GM18507 (cell line): ENCODE data around the gene SAMD4A.

Experiments
- DNase-seq: peaks from one replicate; pipeline ENCODE4 v3.0.0; 2011; ENCODE audit warnings: low read depth; ENCODE audit not compliant: insufficient read length; ENCODE audit errors: extremely low spot score
- FAIRE-seq: peaks from 2 replicates; lab custom pipeline; 2011; peaks lifted over from hg19 to GRCh38; lab: Jason Lieb, UNC

SAMD4A gene

DNA sequence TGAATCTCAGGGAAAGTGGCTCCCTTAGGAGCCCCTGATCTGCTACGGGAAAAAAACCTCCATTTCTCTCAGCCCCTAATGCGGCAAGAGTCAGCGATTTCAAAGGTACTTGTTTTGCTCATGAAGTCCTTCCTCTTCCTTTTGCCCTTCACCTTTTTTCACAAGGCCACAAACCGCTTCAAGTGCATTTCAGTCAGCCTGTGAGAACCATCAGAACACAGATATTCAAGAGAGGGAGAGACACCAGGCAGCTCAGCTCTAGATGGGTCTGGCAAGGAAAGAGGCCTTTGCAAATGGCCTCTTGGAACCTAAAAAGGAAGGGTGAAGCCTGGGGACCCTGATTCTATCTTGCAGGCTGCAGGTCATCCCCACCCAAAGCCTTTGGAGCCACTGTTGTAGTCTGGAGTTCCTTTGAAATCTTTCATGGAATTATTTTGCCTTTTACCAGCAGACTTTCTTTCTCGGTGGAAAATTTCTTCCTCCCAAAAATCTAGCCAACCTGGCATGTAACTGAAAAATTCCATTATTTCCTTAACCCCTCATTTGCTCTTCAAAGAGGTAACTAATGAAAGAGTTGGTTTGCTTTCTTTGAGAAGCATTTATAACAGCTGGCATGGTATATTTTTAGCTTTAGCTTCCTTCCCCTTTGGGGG lies 145.0 kb downstream of the SAMD4A start:
- FAIRE-seq (no peak), DNase-seq (no peak)

DNA sequence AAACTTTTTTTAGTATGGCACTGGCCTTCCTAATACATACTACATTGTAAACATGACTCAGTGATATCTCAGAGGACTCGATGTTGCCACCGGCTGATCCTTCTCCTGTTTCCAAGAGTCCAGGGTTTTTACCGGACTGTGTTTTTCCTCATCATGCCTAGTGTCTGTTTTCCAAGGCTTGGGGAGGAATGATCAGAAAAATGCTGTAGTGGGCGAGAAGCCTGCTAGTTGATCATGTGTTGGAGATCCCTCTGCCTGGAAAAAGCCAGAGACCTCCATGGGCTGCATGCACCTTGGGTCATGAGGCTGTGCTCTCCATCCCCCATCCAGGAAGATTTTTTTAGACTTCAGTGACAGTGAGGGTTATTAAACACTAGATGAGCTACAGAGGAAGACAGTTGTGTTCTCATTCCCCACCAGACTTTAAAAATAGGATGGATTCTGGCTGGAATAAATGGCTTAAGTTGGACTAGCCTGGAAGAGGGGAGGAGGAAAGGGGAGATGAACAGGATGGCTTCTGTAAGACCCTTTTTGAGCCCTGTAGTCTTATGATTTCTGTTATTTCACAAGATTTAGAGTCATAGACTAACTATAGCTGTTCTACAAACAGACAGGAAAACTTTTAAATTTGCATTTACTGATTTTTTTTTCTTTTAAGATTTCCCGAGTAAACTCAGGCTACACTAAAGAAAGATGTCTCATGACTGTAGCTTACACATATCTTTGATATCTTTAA lies 145.7 kb downstream of the SAMD4A start:
- DNase-seq (no peak), FAIRE-seq (no peak)

DNA sequence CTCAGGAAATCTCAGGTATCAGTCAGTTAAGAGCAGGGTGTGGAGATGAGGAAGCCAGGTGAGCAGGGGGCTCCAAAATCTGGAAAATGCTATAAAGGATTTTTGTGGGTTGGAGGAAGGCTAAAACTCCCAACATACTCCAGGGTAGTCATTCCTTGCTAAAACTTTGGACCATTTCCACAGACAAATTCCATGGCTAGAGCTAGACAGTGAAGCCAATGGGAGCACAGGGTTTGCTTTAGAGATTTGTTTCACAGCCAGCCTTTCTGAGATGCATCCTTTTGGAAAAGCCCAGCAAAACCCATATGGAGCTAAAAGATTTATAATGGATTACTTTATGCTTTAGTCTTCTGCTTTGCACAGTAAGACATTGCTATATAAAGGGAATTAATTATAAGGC lies 146.5 kb downstream of the SAMD4A start:
- DNase-seq = no peak
- no peak for FAIRE-seq

DNA sequence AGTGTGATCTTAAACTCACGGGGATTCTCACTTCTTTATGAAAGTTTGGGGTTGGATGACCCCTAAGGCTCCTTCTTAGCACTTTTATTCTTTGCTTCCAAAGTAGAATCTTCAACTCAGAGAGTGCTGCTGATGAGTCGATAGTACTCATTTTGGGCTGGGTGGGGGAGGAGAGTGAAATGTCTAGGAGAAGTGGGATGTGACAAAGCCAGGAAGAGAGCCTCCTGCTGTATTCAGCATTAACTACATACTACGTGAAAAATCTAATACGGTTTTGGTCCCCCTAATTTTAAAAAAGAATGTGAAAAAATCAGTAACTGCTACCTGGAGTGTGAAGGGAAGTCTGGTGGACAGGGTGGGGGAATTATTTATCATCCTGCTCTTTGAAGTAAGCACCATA lies 148.3 kb downstream of the SAMD4A start:
- DNase-seq (no peak), FAIRE-seq (no peak)

DNA sequence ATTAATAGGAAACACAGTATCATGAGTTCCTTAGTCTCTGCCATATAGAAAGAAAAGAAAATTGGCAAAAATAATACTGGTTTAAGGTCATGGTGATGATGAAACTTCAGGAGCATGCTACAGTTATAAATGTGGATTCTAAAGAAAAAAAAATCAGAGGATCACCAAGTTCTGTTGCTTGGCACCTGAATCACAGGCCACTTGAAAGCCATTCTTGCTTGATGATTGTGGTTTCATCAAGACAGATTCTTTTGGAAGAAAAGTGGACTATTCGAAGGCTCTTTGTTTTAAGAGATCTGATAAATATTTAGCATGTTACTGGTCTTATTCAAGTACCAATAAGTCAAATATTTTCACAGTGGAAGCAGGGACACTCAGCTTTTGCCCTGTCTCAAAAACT lies 148.9 kb downstream of the SAMD4A start:
- no peak for DNase-seq
- no peak for FAIRE-seq

DNA sequence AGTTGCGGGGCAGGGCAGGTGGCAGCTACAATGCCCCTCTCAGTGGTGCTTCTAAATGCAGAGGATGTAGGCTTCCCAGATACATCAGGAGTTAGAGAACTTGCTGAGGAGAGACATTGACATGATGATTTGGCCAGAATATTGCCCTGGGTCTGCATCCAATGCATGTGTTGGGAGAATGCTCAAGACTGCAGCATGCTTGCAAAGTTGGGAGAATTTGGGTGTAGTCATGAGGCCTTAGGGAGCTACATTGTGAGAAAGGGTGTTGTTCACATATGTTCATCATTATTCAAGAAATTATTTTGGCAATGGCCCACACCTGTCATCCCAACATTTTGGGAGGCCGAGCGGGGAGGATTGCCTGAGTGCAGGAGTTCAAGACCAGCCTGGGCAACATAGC lies 149.9 kb downstream of the SAMD4A start:
- DNase-seq = no peak
- no peak for FAIRE-seq

DNA sequence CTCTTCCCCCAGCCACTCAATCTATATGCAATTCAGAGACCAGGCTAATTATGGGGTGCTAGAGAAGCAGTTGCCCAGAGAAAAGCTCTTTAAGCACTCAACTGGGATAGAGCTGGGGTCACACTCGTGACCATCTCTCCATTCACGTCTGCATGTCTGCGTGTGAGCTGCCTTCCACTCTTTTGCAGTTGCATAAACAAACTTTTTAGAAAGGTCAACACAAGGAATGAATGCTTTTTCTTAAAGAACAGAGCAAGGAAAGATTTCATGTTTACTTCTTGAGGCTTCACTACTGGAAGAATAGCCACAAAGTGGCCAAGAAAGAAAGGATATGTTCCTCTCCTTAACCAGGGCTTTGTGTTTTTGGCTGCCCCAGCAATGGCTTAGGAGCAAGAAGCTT lies 151.1 kb downstream of the SAMD4A start:
- DNase-seq (no peak), FAIRE-seq (no peak)

DNA sequence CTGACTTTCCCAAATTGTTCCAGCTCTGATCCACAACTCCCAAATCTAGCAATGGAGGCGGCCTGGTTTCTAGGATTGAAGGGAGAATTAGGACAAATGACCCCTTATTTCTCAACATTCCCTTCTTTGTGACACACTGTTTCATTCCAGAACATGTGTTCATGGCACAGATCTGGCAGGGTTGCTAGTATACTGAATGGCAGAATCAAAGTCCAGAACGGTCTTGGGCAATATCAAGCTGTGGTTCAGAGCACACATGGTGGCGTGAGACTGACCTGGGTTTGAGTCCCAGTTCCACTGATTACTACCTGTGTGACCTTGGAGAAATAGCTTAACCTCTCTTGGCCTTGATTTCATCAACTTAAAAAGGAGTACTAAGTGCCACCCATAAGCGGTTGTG lies 152.5 kb downstream of the SAMD4A start:
- DNase-seq (no peak), FAIRE-seq (no peak)

DNA sequence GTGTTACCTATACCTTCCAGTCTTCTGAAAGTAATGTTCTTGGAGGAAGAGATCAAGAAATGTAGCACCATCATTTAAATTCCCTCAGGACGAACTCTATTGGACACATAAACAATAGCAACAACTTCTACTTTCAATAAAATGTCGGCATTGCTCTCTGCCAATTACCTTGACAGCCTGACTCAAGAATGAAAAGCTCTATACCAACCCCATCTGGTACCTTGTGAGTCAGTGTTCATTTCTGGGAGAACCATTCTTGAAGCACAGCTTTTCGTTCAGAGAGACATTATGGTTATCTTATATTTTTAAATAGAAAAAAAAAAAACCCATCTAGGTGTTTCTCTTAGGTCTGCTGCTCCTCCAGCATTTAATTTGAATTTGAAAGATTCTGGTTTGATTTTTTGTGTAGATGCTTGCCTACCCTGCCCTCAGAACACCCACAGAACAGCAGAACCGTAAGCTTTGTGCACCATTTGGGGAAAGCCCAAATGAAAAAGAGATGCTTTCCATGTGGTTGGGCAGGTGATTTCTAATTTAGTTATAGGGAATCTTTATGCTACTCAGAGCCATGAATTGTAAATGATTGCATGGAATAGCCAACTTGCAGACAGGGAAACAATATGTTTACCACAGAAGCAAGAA lies 156.0 kb downstream of the SAMD4A start:
- FAIRE-seq (peak; percentile 68), DNase-seq (no peak)

DNA sequence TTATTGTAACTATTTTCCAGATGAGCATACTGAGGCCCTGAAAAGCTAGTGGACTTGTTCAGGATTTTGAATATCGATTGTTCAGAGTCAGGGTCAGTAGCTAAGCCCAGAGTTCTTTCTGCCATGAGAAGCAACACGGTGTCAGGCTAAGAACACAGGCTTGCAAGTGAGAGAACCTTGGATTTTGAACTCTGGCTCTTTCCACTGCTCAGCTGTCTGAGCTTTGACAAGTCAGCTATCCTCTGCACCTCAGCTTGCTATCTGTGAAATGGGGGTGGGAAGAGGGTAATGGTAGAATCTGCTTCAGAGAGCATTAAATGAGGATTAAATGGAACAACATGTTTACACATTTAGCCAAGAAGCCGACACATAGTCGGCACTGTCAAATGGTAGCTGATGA lies 157.2 kb downstream of the SAMD4A start:
- no peak for DNase-seq
- no peak for FAIRE-seq

DNA sequence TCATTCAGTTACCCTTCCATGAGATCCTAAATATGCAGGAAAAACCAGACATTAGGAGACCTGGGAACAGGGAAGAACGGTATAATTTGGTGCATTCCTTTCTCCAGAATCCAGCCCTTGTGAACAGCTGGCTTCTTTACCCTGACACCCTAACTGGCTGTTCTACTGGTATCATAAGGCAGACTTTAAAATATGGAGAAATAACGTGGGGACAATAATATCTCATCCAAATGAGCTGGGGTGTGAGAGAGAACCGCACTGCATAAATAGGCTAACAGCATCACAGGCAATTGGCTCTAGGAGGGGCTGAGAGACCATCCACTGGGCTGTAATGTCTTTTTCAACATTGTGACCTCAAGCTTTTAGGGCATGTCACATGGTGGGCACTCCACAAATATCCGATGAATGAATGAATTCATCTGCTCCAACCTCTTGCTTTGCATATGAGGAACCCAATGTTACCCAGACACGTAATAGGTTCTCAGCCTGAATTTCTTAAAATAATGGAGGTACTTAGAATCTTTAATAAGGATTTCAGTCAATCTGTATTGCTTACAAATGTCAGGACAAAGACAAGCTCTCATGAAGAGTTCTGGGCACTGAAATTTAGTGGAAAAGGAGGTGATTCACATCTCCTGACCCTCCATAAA lies 157.9 kb downstream of the SAMD4A start:
- FAIRE-seq (no peak), DNase-seq (no peak)

DNA sequence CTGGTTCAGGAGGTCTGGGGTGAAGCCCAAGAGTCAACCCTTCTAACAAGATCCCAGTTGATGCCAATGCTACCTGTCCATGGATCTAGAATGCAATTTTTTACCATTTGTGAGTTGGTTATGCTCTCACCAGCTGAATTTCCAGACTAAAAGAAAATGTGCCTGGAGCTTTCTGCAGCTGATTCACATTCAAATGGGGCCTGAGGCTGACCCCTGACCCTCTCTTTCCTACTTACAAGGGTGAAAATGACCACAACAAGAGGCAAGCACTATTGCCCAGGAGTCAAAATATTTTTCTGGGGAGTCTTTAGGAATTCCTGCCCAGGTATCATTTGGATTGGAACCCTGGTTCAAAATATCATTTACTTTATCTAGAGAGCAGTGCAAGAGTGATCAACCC lies 159.1 kb downstream of the SAMD4A start:
- FAIRE-seq = no peak

DNA sequence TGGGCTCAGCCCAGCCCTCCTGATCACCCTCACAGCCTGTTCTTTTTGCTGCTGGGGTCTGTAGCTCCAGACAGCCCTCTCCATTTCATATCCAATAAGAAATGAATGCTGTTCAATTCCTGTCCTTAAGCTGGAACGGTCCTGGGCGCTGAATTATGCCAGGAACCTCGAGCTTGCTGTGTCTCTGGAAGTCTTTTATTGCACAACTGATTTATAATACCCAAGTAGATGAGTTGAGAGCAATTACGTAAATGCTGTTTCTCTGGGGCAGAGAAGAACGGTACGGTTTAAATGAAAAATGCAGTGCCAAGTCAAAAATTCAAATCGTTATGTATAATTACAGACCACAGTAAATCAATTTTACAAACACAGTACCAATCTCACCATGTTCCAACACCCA lies 161.0 kb downstream of the SAMD4A start:
- DNase-seq (no peak), FAIRE-seq (no peak)

More for the DNA sequence above, 159.1 kb downstream of the SAMD4A start:
- no peak for DNase-seq

DNA sequence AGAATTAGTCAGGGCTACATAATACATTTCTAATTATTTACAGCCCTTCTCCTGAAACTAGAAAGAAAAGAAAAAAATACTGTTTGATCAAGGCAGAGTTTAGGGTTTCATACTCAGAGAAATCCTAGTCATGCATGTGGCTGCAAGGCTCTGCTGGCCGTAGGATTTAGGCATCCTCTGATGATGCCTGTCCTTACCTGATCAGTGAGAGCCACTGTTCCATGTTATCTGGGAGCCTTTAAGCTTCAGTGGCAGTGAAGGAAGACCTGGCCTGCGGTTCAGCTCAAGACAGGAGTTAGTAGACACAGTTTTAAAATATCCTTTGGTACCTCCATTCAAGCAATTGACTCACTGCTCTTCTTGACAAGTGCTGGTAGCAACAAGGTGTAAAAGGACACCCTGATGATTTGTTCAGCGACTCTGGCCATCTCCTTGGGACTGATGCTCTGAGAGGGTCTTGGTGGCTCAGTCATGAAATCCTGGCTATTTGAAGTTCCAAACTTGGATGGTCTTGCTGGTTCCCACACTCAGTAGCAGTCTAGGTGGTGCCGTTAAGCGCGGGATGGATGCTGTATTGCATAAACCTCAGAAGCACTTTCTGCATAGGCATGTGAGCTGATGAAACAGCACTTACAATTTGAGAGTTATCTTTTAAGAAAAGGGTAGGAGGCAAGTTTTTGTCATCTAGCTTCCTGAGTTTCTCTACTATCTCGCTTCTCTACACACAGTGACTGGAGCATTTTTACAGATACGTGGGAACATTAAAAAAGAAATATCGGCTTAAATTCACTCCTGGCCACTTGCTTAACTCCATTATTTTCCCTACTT lies 162.0 kb downstream of the SAMD4A start:
- DNase-seq (no peak), FAIRE-seq (no peak)

DNA sequence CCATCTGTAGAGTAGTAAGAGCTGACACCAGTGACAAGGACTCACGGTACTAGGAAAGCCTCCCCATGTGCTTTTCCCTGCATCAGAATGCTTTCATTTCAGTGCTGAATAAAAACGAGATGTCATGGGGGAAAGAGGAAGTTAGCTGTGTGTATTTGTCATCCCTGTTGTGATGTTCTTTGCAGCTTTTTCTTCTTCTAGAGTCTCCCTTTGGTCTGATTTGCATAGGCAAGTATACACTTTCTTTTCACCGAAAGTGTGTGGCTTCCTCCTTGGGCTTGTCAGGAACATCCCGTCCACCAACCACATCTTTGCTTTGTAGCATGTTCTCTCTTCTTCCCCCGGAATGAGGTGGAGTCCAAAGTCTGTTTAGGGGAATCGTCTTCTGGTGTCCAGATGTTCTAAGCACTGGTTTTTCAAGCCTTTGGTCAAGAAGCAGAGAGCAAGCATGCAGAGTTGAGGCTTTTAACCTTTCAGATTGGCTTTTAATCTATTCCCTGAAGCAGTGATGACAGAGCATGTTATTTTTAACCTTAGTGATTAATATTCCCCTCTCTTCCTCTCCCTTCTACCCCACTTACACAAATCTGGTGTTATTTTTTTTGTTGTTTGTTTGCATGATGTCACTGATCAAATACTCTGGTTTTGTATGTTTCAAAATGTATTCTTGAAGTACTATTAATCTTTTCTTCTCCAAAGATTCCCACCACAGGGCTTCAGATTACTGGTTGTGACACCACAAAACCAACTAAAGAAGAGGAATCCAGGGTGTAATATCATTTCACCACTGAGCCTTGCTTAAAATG lies 163.4 kb downstream of the SAMD4A start:
- peak; percentile 32 for DNase-seq
- FAIRE-seq = peak; percentile 99

DNA sequence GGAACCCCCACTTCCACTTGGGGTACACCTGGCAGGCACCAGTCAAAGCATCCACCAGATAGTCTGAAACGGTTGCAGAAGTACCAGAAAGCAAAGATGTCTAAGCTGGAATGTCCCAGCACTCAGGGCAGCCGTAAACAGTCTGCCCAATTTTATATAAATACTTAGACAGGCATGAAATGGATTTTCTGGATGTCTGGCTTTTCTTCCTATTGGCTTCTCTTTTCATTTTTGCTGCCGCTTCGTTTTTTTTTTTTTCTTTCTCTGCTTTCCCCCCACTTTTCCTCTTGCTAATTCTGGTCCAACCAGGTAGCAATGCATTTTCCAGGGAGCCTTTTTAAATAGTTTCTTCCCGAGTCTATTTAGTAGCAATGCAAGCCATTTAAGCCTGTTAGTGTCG lies 168.0 kb downstream of the SAMD4A start:
- FAIRE-seq = no peak
- DNase-seq = no peak

DNA sequence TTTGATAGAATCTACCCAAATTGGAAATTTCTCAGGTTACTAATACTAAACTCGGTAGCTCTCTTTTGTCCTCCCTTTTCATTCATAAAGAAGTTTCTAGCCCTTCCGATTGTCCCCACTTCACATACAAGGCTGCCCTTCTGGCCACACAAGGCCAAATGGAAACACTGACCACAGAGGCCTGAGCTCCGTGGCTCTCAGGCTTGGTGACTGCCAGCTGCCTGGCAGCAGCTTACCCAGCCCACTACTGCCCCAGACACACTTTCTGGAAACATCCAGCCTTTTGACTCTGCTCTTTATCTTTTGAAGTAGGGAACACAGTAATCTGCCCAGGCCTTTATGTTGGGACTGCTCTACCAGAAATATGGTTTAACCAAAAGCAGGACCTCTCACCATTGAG lies 168.5 kb downstream of the SAMD4A start:
- no peak for FAIRE-seq
- no peak for DNase-seq

DNA sequence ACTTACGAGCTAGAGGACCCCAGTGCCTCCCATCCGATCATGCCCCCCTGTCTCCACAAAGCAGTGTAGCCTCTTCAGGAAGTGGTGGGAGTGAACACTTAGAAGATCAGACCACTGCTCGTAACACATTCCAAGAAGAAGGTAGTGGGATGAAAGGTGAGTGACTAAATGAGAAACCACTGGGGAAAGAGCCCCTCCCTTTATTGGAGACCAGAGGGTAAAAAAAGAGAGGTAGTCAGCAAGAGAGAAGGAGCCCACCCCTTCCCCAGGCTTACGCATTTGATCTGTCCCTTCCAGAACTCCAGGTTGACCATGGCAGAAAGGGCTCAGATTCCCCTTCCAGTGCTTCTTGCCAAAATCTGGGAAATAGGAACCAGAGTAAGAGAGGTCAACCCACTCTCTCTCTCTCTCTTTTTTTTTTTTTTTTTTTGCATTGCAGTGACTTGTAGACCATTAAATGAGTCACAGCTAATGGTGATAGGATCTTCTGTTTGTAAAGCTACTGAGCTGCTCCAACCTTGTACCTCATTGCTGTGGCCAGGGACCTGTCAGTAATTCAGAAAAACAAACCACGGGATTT lies 170.3 kb downstream of the SAMD4A start:
- no peak for FAIRE-seq
- no peak for DNase-seq

DNA sequence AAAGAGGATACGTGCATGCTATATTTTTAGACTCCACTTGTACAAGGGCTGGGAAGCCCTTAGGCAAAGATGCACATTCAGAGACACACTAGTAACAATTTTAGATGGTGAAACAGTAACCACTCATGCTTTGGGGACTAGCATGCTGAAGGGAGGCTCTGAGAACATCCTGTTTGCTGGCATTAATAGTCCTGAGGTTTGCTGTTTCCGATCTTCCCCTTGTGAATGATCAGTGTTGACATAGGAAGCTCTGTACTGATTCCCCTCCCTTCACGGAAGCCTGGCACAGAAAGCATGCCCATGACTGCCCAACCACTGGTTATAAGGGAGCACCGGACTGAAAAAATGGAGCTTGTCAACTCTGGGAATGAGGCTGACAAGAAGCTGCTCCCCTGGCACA lies 171.1 kb downstream of the SAMD4A start:
- DNase-seq (no peak), FAIRE-seq (no peak)
